CD4-positive, alpha-beta memory T cell (primary cell): ENCODE measurements around the gene CYCS. TPM values are rescaled to one million over a fixed set of nuclear protein-coding genes. Genes with fewer than 3 reads are reported as not detected.
"Not testable (repeated sequence)": the region's sequence is repeated elsewhere in the genome, so short reads cannot be mapped to it uniquely, and the experiment has no call there.

Experiments used
- CTCF ChIA-PET: fragments of 350-600 bp; sonication (Branson Sonifier 250); formaldehyde crosslinking; loops from one replicate; lab custom pipeline; 2021; ENCODE audit warnings: inconsistent platforms; ENCODE audit not compliant: partially characterized antibody; lab: Charles Lee
- POLR2A ChIA-PET: fragments of 350-600 bp; sonication (Branson Sonifier 250); formaldehyde crosslinking; loops from one replicate; lab custom pipeline; 2021; ENCODE audit not compliant: partially characterized antibody; lab: Charles Lee
- DNase-seq, 5 donors: peaks; one replicate each; pipeline versions ENCODE4 v3.0.0 to v3.0.0-alpha.2; 2020 to 2022; ENCODE audit warnings: mixed read lengths in 1 of 5
- H3K27ac ChIP-seq: one replicate; pipeline ENCODE4 v1.7.0; 2013; ENCODE audit warnings: low read depth, low read length
- H3K27me3 ChIP-seq: 2 replicates; pipeline ENCODE4 v1.7.0; 2013; ENCODE audit warnings: mild to moderate bottlenecking, low read length, moderate library complexity; ENCODE audit not compliant: insufficient read depth
- H3K36me3 ChIP-seq: 2 replicates; pipeline ENCODE4 v1.7.0; 2013; ENCODE audit warnings: mild to moderate bottlenecking, low read length, moderate library complexity; ENCODE audit not compliant: insufficient read depth
- H3K4me1 ChIP-seq: 2 replicates; pipeline ENCODE4 v1.7.0; 2013; ENCODE audit warnings: mild to moderate bottlenecking, low read length, moderate library complexity; ENCODE audit not compliant: insufficient read depth
- H3K4me3 ChIP-seq, 2 donors: one replicate each; pipeline ENCODE4 v1.7.0; 2013; ENCODE audit warnings: low read length in 2 of 2, mild to moderate bottlenecking in 1 of 2
- H3K9me3 ChIP-seq, 2 donors: one replicate each; pipeline ENCODE4 v1.7.0; 2013; ENCODE audit warnings: low read length in 2 of 2, control low read depth in 1 of 2; ENCODE audit not compliant: control insufficient read depth in 1 of 2
- H3K27ac Mint-ChIP-seq, 7 donors: one replicate each; pipeline ENCODE4 v1.8.0; 2020 to 2021; ENCODE audit warnings: mixed read lengths in 7 of 7, mild to moderate bottlenecking in 6 of 7, inconsistent platforms in 3 of 7, moderate library complexity in 3 of 7
- H3K27me3 Mint-ChIP-seq, 2 donors: one replicate each; pipeline ENCODE4 v1.8.0; 2020 to 2021; ENCODE audit warnings: mixed read lengths in 2 of 2
- H3K36me3 Mint-ChIP-seq, 2 donors: one replicate each; pipeline ENCODE4 v1.8.0; 2020 to 2021; ENCODE audit warnings: mixed read lengths in 2 of 2, inconsistent platforms in 1 of 2, mild to moderate bottlenecking in 1 of 2
- H3K4me1 Mint-ChIP-seq, 4 donors: one replicate each; pipeline ENCODE4 v1.8.0; 2020 to 2021; ENCODE audit warnings: mixed read lengths in 4 of 4, mild to moderate bottlenecking in 1 of 4
- H3K4me3 Mint-ChIP-seq, 8 donors: one replicate each; pipeline ENCODE4 v1.8.0; 2020 to 2021; ENCODE audit warnings: mixed read lengths in 8 of 8, mild to moderate bottlenecking in 7 of 8, moderate library complexity in 6 of 8, inconsistent platforms in 3 of 8
- H3K9me3 Mint-ChIP-seq, 8 donors: one replicate each; pipeline ENCODE4 v1.8.0; 2020 to 2021; ENCODE audit warnings: mixed read lengths in 8 of 8, mild to moderate bottlenecking in 5 of 8, inconsistent platforms in 3 of 8, moderate library complexity in 1 of 8
- intact Hi-C: fragments of 100-400 bp; cut with micrococcal nuclease; formaldehyde crosslinking; loops from one replicate; pipeline ENCODE4 v1.15.1; 2023
- polyA plus RNA-seq, 2 donors: library from polyadenylated mRNA; unstranded; fragments of 300-500 nt; fragmentation: Illumina TruSeq; gene quantifications; one replicate each; pipeline ENCODE4 v1.2.3, GENCODE V29; 2021
- total RNA-seq, 2 experiments: library from RNA; stranded (reverse); gene quantifications; one replicate each; pipeline ENCODE4 v1.2.3, GENCODE V29; 2021

The CYCS gene
- total and polyA plus RNA-seq, 4 experiments from 2014 or later: 46.9 to 157 (median 82.1) TPM

GRCh38 chr7:25119102-25119501 is 6.0 kb downstream of the CYCS start:
- no peak for DNase-seq
- Mint-ChIP-seq H3K4me3 (peak overlapping the region in 1 of 8 donors; percentile 36), H3K27ac (peak overlapping the region in 1 of 7 donors; percentile 7), H3K36me3 (peaks cover 15 to 39% of the 10 kb centered on the region in 2 donors), H3K4me1 (peaks cover 19 to 27% (median 23%) of the 10 kb centered on the region in 4 donors), H3K27me3 (no peaks in the 10 kb centered on the region), H3K9me3 (no peaks in the 10 kb centered on the region)
- Histone ChIP-seq H3K4me1 (peaks cover 11% of the 10 kb centered on the region), H3K9me3 (no peaks in the 10 kb centered on the region), H3K36me3 (peaks cover 14% of the 10 kb centered on the region), H3K27me3 (no peaks in the 10 kb centered on the region), H3K27ac (no peak overlapping the region), H3K4me3 (no peak overlapping the region)
- intact Hi-C loops: no loop called here
- ChIA-PET POLR2A (no interaction called here), CTCF (interaction anchor here (1.5 to 1.9 kb wide), 3 partner anchors 21 to 298 kb away, joined by 7 to 8 read pairs (median 8); no protein-coding TSS in a partner anchor)

- Histone ChIP-seq H3K36me3 (peaks cover 14% of the 10 kb centered on the region), H3K9me3 (no peaks in the 10 kb centered on the region), H3K27me3 (no peaks in the 10 kb centered on the region), H3K27ac (no peak overlapping the region), H3K4me1 (peaks cover 5% of the 10 kb centered on the region), H3K4me3 (no peak overlapping the region)
- peaks cover 15 to 31% of the 10 kb centered on the region in 2 donors for H3K36me3 Mint-ChIP-seq
- H3K27ac Mint-ChIP-seq: peak overlapping the region in 3 of 7 donors; percentile 2 to 41 (median 5)
- no peaks in the 10 kb centered on the region for H3K9me3 Mint-ChIP-seq
- ChIA-PET CTCF (interaction anchor here (1.0 to 1.9 kb wide), 3 partner anchors 17 to 24 kb away, joined by 3 to 8 read pairs (median 7); no protein-coding TSS in a partner anchor), POLR2A (no interaction called here)
- H3K27me3 Mint-ChIP-seq: no peaks in the 10 kb centered on the region
- H3K4me1 Mint-ChIP-seq: peaks cover 13 to 19% (median 16%) of the 10 kb centered on the region in 4 donors
- no peak overlapping the region for H3K4me3 Mint-ChIP-seq
- no peak for DNase-seq
- intact Hi-C loops: no loop called here
Measured at GRCh38 chr7:25118048-25118753, 6.9 kb downstream of the CYCS start.

GRCh38 chr7:25117226-25118047 is 7.6 kb downstream of the CYCS start:
- Histone ChIP-seq H3K27me3 (no peaks in the 10 kb centered on the region), H3K36me3 (peaks cover 12% of the 10 kb centered on the region), H3K9me3 (no peaks in the 10 kb centered on the region), H3K4me1 (peaks cover 5% of the 10 kb centered on the region), H3K4me3 (no peak overlapping the region), H3K27ac (no peak overlapping the region)
- H3K9me3 Mint-ChIP-seq: no peaks in the 10 kb centered on the region
- peak overlapping the region in 5 of 8 donors; percentile 2 to 50 (median 15) for H3K4me3 Mint-ChIP-seq
- intact Hi-C loops: no loop called here
- POLR2A ChIA-PET: interaction anchor here (0.6 to 1.5 kb wide), 2 partner anchors 8 to 44 kb away, joined by 3 to 9 read pairs; partner anchors contain the start of gene CYCS
- H3K27me3 Mint-ChIP-seq: no peaks in the 10 kb centered on the region
- no peak for DNase-seq
- H3K4me1 Mint-ChIP-seq: peaks cover 13 to 19% (median 16%) of the 10 kb centered on the region in 4 donors
- peaks cover 10 to 26% of the 10 kb centered on the region in 2 donors for H3K36me3 Mint-ChIP-seq
- CTCF ChIA-PET: interaction anchor here (0.8 to 1.9 kb wide), 3 partner anchors 16 to 19 kb away, joined by 3 to 8 read pairs (median 4); no protein-coding TSS in a partner anchor
- H3K27ac Mint-ChIP-seq: peak overlapping the region; percentile 5 to 93 (median 75)

- DNase-seq: no peak
- H3K4me3 ChIP-seq: no peak overlapping the region
- Mint-ChIP-seq H3K4me3 (no peak overlapping the region), H3K9me3 (no peaks in the 10 kb centered on the region), H3K36me3 (peaks cover 2 to 18% of the 10 kb centered on the region in 2 donors), H3K4me1 (peaks cover 11 to 19% (median 16%) of the 10 kb centered on the region in 4 donors), H3K27ac (peak overlapping the region in 5 of 7 donors; percentile 0 to 80 (median 40)), H3K27me3 (no peaks in the 10 kb centered on the region)
- H3K4me1 ChIP-seq: peaks cover 5% of the 10 kb centered on the region
- intact Hi-C loops: no loop called here
- CTCF ChIA-PET: interaction anchor here (0.8 kb wide), 1 partner anchor 18 kb away, joined by 4 read pairs; no protein-coding TSS in a partner anchor
- no peaks in the 10 kb centered on the region for H3K27me3 ChIP-seq
- no peak overlapping the region for H3K27ac ChIP-seq
- no peaks in the 10 kb centered on the region for H3K9me3 ChIP-seq
- peaks cover 5% of the 10 kb centered on the region for H3K36me3 ChIP-seq
- POLR2A ChIA-PET: interaction anchor here (0.6 to 1.5 kb wide), 2 partner anchors 9 to 45 kb away, joined by 3 to 9 read pairs; partner anchors contain the start of gene CYCS
Measured at GRCh38 chr7:25116621-25117020, 8.4 kb downstream of the CYCS start.

- ChIA-PET POLR2A (interaction anchor here (1.2 kb wide), 1 partner anchor 15 kb away, joined by 3 read pairs; the partner anchor contains the start of gene CYCS), CTCF (interaction anchor here (1.5 to 1.8 kb wide), 2 partner anchors 12 to 15 kb away, joined by 4 to 5 read pairs; no protein-coding TSS in a partner anchor)
- H3K27me3 ChIP-seq, intact Hi-C loops, DNase-seq, H3K27ac ChIP-seq, H3K9me3 ChIP-seq, H3K27ac Mint-ChIP-seq, H3K36me3 ChIP-seq, H3K9me3 Mint-ChIP-seq, H3K4me1 ChIP-seq, H3K4me3 Mint-ChIP-seq, H3K4me1 Mint-ChIP-seq, H3K27me3 Mint-ChIP-seq, H3K36me3 Mint-ChIP-seq, H3K4me3 ChIP-seq: not testable (repeated sequence)
Measured at GRCh38 chr7:25110514-25110913, 14.5 kb downstream of the CYCS start.

GRCh38 chr7:25109276-25109675 is 15.8 kb downstream of the CYCS start:
- ChIA-PET CTCF (interaction anchor here (1.2 kb wide), 1 partner anchor 11 kb away, joined by 4 read pairs; no protein-coding TSS in a partner anchor), POLR2A (no interaction called here)
- Histone ChIP-seq H3K36me3 (no peaks in the 10 kb centered on the region), H3K9me3 (no peaks in the 10 kb centered on the region), H3K4me1 (no peaks in the 10 kb centered on the region), H3K4me3 (no peak overlapping the region), H3K27me3 (peaks cover 4% of the 10 kb centered on the region), H3K27ac (no peak overlapping the region)
- H3K4me3 Mint-ChIP-seq: no peak overlapping the region
- no peak for DNase-seq
- peak overlapping the region in 1 of 7 donors; percentile 3 for H3K27ac Mint-ChIP-seq
- no peaks in the 10 kb centered on the region for H3K36me3 Mint-ChIP-seq
- no peaks in the 10 kb centered on the region for H3K4me1 Mint-ChIP-seq
- no peaks in the 10 kb centered on the region for H3K9me3 Mint-ChIP-seq
- peaks cover 3 to 4% of the 10 kb centered on the region in 2 donors for H3K27me3 Mint-ChIP-seq
- intact Hi-C loops: no loop called here
